ENCODE results near the gene VPS45. TPM values are rescaled to one million over a fixed set of nuclear protein-coding genes. Genes with fewer than 3 reads are reported as not detected.
A peak's percentile ranks its signal among the peaks of the same experiment; 100 is the strongest.

The VPS45 gene
- total RNA-seq, 1 donor from 2014 or later, result 34.0 TPM

GRCh38 chr1:150146849-150147542 lies 79.4 kb downstream of the VPS45 start:
- Histone ChIP-seq H3K4me2 (ENCODE audit: low read length) (no peak overlapping the region), H2AFZ (ENCODE audit: low read depth, low read length) (no peak overlapping the region), H3K9me3 (ENCODE audit: insufficient read depth, low read depth, low read length) (no peaks in the 10 kb centered on the region), H3K27ac (ENCODE audit: low read depth, low read length) (no peak overlapping the region), H3K27me3 (ENCODE audit: insufficient read depth, low read length) (no peaks in the 10 kb centered on the region), H3K4me3 (ENCODE audit: insufficient read depth, low read depth, low read length) (no peak overlapping the region), H3K79me2 (ENCODE audit: insufficient read depth, low read length) (peaks cover 23% of the 10 kb centered on the region), H3K9ac (ENCODE audit: low read length) (no peak overlapping the region), H3K36me3 (ENCODE audit: insufficient read depth, low read length) (no peaks in the 10 kb centered on the region), H4K20me1 (ENCODE audit: insufficient read depth, low read length) (peaks cover 12% of the 10 kb centered on the region), H3K4me1 (ENCODE audit: insufficient read depth, low read length) (peaks cover 17% of the 10 kb centered on the region)
- peaks cover 2% of the 10 kb centered on the region for H3K36me3 Mint-ChIP-seq (ENCODE audit: low read depth, unreplicated experiment)
- DNase-seq (ENCODE audit: low read depth) (no peak), FAIRE-seq (no peak)
- TF ChIP-seq EZH2 (IDR thresholded peaks at IDR 0.05; ENCODE audit: insufficient read depth, low read length) (no peak), CTCF (IDR thresholded peaks at IDR 0.05; ENCODE audit: insufficient read depth, low read depth, low read length) (no peak)
- peak overlapping the region; percentile 43 for H3K27ac Mint-ChIP-seq (ENCODE audit: unreplicated experiment)
- H3K9me3 Mint-ChIP-seq (ENCODE audit: unreplicated experiment), result peaks cover 2% of the 10 kb centered on the region
- no peaks in the 10 kb centered on the region for H3K27me3 Mint-ChIP-seq (ENCODE audit: low read depth, unreplicated experiment)
- peaks cover 14% of the 10 kb centered on the region for H3K4me1 Mint-ChIP-seq (ENCODE audit: low read depth, unreplicated experiment)
- H3K4me3 Mint-ChIP-seq (ENCODE audit: unreplicated experiment), result no peak overlapping the region

GRCh38 chr1:150148837-150149270 lies 81.3 kb downstream of the VPS45 start:
- Histone ChIP-seq H3K4me3 (ENCODE audit: insufficient read depth, low read depth, low read length) (peak overlapping the region; percentile 89), H3K27me3 (ENCODE audit: insufficient read depth, low read length) (no peaks in the 10 kb centered on the region), H3K79me2 (ENCODE audit: insufficient read depth, low read length) (peaks cover 42% of the 10 kb centered on the region), H3K36me3 (ENCODE audit: insufficient read depth, low read length) (peaks cover 7% of the 10 kb centered on the region), H2AFZ (ENCODE audit: low read depth, low read length) (peak overlapping the region; percentile 65), H3K9ac (ENCODE audit: low read length) (peak overlapping the region; percentile 88), H4K20me1 (ENCODE audit: insufficient read depth, low read length) (peaks cover 29% of the 10 kb centered on the region), H3K27ac (ENCODE audit: low read depth, low read length) (peak overlapping the region; percentile 83), H3K4me1 (ENCODE audit: insufficient read depth, low read length) (peaks cover 35% of the 10 kb centered on the region), H3K9me3 (ENCODE audit: insufficient read depth, low read depth, low read length) (no peaks in the 10 kb centered on the region), H3K4me2 (ENCODE audit: low read length) (peak overlapping the region; percentile 99)
- Mint-ChIP-seq H3K4me1 (ENCODE audit: low read depth, unreplicated experiment) (peaks cover 26% of the 10 kb centered on the region), H3K4me3 (ENCODE audit: unreplicated experiment) (peak overlapping the region; percentile 90), H3K27ac (ENCODE audit: unreplicated experiment) (peak overlapping the region; percentile 83), H3K27me3 (ENCODE audit: low read depth, unreplicated experiment) (no peaks in the 10 kb centered on the region), H3K36me3 (ENCODE audit: low read depth, unreplicated experiment) (peaks cover 6% of the 10 kb centered on the region), H3K9me3 (ENCODE audit: unreplicated experiment) (peaks cover 2% of the 10 kb centered on the region)
- no peak for DNase-seq (ENCODE audit: low read depth)
- no peak for FAIRE-seq
- TF ChIP-seq EZH2 (IDR thresholded peaks at IDR 0.05; ENCODE audit: insufficient read depth, low read length) (no peak), CTCF (IDR thresholded peaks at IDR 0.05; ENCODE audit: insufficient read depth, low read depth, low read length) (no peak)
